A673 (cell line): ENCODE measurements around the gene INPP4B.

Experiments
- CTCF ChIP-seq: fragments of 300-800, 200-600 bp; sonication (generic); conservative IDR thresholded peaks from 2 replicates; pipeline ENCODE4 v1.5.1; 2017; ENCODE audit warnings: low read depth, mild to moderate bottlenecking, antibody characterized with exemption, low read length, moderate library complexity, mixed read lengths
- EZH2 ChIP-seq: fragments of 200-600 bp; sonication (generic); IDR thresholded peaks from 2 replicates; pipeline ENCODE4 v1.6.1; 2017; ENCODE audit warnings: borderline replicate concordance, low read depth, mild to moderate bottlenecking, mixed read lengths, antibody characterized with exemption, low read length; ENCODE audit not compliant: poor library complexity, severe bottlenecking

- no peak for TF ChIP-seq CTCF
- no peak for TF ChIP-seq EZH2
Measured at GRCh38 chr4:142812091-142812490, 34.0 kb downstream of the INPP4B start.
